Immature natural killer cell (primary cell): ENCODE measurements around the gene NSG1. TPM values are rescaled to one million over a fixed set of nuclear protein-coding genes. Genes with fewer than 3 reads are reported as not detected.
A peak's percentile ranks its signal among the peaks of the same experiment; 100 is the strongest.

ENCODE experiments used
- DNase-seq, 3 donors: peaks; one replicate each; pipeline ENCODE4 v3.0.0; 2022; ENCODE audit warnings: mixed read lengths in 1 of 3
- H3K27ac Mint-ChIP-seq, 6 donors: one replicate each; pipeline ENCODE4 v1.8.0; 2020; ENCODE audit warnings: mixed read lengths in 6 of 6, mild to moderate bottlenecking in 5 of 6, inconsistent platforms in 4 of 6, moderate library complexity in 3 of 6
- H3K27me3 Mint-ChIP-seq, 3 donors: one replicate each; pipeline ENCODE4 v1.8.0; 2020 to 2021; ENCODE audit warnings: low read depth in 3 of 3, mild to moderate bottlenecking in 3 of 3, mixed read lengths in 3 of 3, moderate library complexity in 3 of 3, inconsistent platforms in 1 of 3
- H3K36me3 Mint-ChIP-seq, 3 donors: one replicate each; pipeline ENCODE4 v1.8.0; 2020; ENCODE audit warnings: mixed read lengths in 3 of 3, inconsistent platforms in 2 of 3, mild to moderate bottlenecking in 2 of 3
- H3K4me1 Mint-ChIP-seq, 2 donors: one replicate each; pipeline ENCODE4 v1.8.0; 2020; ENCODE audit warnings: inconsistent platforms in 2 of 2, mild to moderate bottlenecking in 2 of 2, mixed read lengths in 2 of 2, moderate library complexity in 1 of 2
- H3K4me3 Mint-ChIP-seq, 5 donors: one replicate each; pipeline ENCODE4 v1.8.0; 2020; ENCODE audit warnings: mild to moderate bottlenecking in 5 of 5, mixed read lengths in 5 of 5, inconsistent platforms in 3 of 5, moderate library complexity in 3 of 5
- H3K9me3 Mint-ChIP-seq, 6 donors: one replicate each; pipeline ENCODE4 v1.8.0; 2020; ENCODE audit warnings: mild to moderate bottlenecking in 6 of 6, mixed read lengths in 6 of 6, inconsistent platforms in 4 of 6, moderate library complexity in 3 of 6
- polyA plus RNA-seq, 3 donors: library from polyadenylated mRNA; unstranded; fragments of 300-500 nt; fragmentation: Illumina TruSeq; gene quantifications; one replicate each; pipeline ENCODE4 v1.2.3, GENCODE V29; 2021

Gene NSG1
- polyA plus RNA-seq, 3 donors from 2014 or later, result 2.5 to 7.9 (median 4.5) TPM

DNA sequence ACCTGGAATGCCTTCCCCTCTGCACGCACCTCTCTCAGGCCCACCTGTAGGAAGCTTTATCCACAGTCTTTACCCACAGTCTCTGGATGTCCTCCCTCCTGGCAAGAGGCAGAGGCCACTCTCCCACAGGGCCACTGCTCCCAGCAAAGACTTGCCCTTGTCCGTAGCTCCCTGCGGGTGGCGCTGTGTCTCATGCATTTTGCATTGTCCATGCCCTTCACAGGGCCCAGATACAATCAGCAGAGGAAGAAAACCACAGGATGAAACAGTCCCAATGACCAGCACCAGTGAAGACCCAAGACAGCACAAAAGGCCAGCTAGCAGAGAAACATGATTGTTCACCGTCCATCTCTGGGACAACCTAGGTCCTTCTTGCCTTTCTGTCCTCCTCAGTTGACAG lies 2.1 kb upstream of the NSG1 start:
- peak overlapping the region in 4 of 5 donors; percentile 51 to 65 (median 58) for H3K4me3 Mint-ChIP-seq
- H3K27me3 Mint-ChIP-seq, result peaks cover 7 to 19% (median 12%) of the 10 kb centered on the region in 3 donors
- H3K9me3 Mint-ChIP-seq, result no peaks in the 10 kb centered on the region
- H3K27ac Mint-ChIP-seq, result no peak overlapping the region
- peaks cover 7 to 14% of the 10 kb centered on the region in 2 donors for H3K4me1 Mint-ChIP-seq
- no peaks in the 10 kb centered on the region for H3K36me3 Mint-ChIP-seq
- DNase-seq, result no peak

- Mint-ChIP-seq H3K9me3 (no peaks in the 10 kb centered on the region), H3K4me3 (peak overlapping the region in 4 of 5 donors; percentile 78 to 88 (median 82)), H3K36me3 (no peaks in the 10 kb centered on the region), H3K4me1 (peaks cover 7 to 14% of the 10 kb centered on the region in 2 donors), H3K27ac (no peak overlapping the region), H3K27me3 (peaks cover 7 to 18% (median 9%) of the 10 kb centered on the region in 3 donors)
- no peak for DNase-seq
Observed at GRCh38 chr4:4385729-4386295, 1.1 kb upstream of the NSG1 start.

DNA sequence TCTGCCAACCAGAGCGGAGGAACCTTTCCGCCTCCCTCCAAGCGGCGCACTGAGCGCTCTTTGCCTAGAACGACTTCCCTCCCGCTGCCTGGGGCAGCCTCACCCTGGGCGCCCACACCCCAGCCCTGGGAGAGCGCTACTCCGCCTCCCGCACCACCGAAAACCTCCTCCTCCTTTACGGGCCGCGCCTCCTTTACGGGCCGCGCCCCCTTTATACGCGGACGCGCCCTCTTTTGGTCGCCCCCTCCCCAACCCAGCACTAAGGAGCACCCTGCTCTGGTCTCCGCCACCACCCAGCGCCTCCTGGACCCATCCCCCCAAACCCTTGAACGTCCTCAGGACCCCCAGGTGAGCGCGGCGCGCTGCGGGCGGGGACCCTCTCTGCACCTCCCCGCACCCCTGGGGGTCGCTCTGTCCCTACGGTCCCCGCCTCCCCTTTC lies 586 bp upstream of the NSG1 start:
- Mint-ChIP-seq H3K9me3 (no peaks in the 10 kb centered on the region), H3K27me3 (peaks cover 7 to 19% (median 9%) of the 10 kb centered on the region in 3 donors), H3K4me3 (peak overlapping the region; percentile 35 to 88 (median 81)), H3K4me1 (peaks cover 7 to 14% of the 10 kb centered on the region in 2 donors), H3K27ac (no peak overlapping the region), H3K36me3 (no peaks in the 10 kb centered on the region)
- no peak for DNase-seq

- Mint-ChIP-seq H3K4me3 (peak overlapping the region; percentile 59 to 93 (median 75)), H3K9me3 (no peaks in the 10 kb centered on the region), H3K27ac (peak overlapping the region in 2 of 6 donors; percentile 23 to 83), H3K27me3 (peaks cover 7 to 14% (median 8%) of the 10 kb centered on the region in 3 donors), H3K4me1 (peaks cover 7 to 14% of the 10 kb centered on the region in 2 donors), H3K36me3 (peaks cover 0 to 6% (median 0%) of the 10 kb centered on the region in 3 donors)
- peak in 1 of 3 donors; percentile 16 for DNase-seq
Observed at GRCh38 chr4:4387531-4388310, 819 bp downstream of the NSG1 start.

DNA sequence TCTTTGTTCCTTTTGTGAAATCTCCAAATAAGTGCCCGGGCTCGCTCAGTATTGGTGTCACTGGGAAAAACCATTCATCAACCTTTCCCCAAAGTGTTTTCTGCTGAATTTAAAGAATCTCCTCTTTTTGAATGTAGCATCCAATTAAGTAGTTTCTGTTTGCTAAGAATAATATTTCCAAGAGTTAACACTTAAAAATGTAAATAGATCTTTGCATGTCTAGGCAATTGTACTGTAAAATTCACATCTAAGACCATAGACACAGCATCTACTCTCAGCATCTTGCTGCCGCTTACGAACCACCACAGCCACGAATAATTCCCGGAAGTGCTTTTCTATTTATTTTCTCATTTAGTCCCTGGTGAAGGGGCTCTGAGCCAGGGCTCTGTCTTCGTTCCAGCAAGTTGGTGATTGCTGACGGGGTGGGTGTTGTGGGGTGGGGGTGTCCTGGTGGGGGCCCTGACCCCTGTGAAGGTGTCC lies 1.4 kb downstream of the NSG1 start:
- DNase-seq, result no peak

GRCh38 chr4:4388836-4389575 lies 2.1 kb downstream of the NSG1 start:
- H3K36me3 Mint-ChIP-seq, result peaks cover 0 to 6% (median 3%) of the 10 kb centered on the region in 3 donors
- peaks cover 7 to 14% of the 10 kb centered on the region in 2 donors for H3K4me1 Mint-ChIP-seq
- peaks cover 6 to 17% (median 7%) of the 10 kb centered on the region in 3 donors for H3K27me3 Mint-ChIP-seq
- H3K9me3 Mint-ChIP-seq, result no peaks in the 10 kb centered on the region
- peak overlapping the region in 3 of 5 donors; percentile 49 to 93 (median 90) for H3K4me3 Mint-ChIP-seq
- no peak for DNase-seq
- no peak overlapping the region for H3K27ac Mint-ChIP-seq

More for the DNA sequence above, 1.4 kb downstream of the NSG1 start:
- Mint-ChIP-seq H3K36me3 (peaks cover 0 to 6% (median 0%) of the 10 kb centered on the region in 3 donors), H3K9me3 (no peaks in the 10 kb centered on the region), H3K4me1 (peaks cover 7 to 14% of the 10 kb centered on the region in 2 donors), H3K27me3 (peaks cover 7 to 14% (median 8%) of the 10 kb centered on the region in 3 donors), H3K27ac (peak overlapping the region in 2 of 6 donors; percentile 23 to 83), H3K4me3 (peak overlapping the region; percentile 59 to 93 (median 75))

- H3K36me3 Mint-ChIP-seq, result peaks cover 0 to 6% (median 6%) of the 10 kb centered on the region in 3 donors
- H3K27ac Mint-ChIP-seq, result no peak overlapping the region
- DNase-seq, result no peak
- H3K27me3 Mint-ChIP-seq, result peaks cover 2 to 17% (median 7%) of the 10 kb centered on the region in 3 donors
- H3K4me1 Mint-ChIP-seq, result peaks cover 7 to 10% of the 10 kb centered on the region in 2 donors
- H3K4me3 Mint-ChIP-seq, result no peak overlapping the region
- H3K9me3 Mint-ChIP-seq, result no peaks in the 10 kb centered on the region
Observed at GRCh38 chr4:4390046-4390445, 3.1 kb downstream of the NSG1 start.

- peaks cover 0 to 6% (median 6%) of the 10 kb centered on the region in 3 donors for H3K36me3 Mint-ChIP-seq
- no peaks in the 10 kb centered on the region for H3K9me3 Mint-ChIP-seq
- no peak overlapping the region for H3K27ac Mint-ChIP-seq
- peaks cover 7 to 10% of the 10 kb centered on the region in 2 donors for H3K4me1 Mint-ChIP-seq
- H3K4me3 Mint-ChIP-seq, result no peak overlapping the region
- DNase-seq, result no peak
- peaks cover 2 to 17% (median 8%) of the 10 kb centered on the region in 3 donors for H3K27me3 Mint-ChIP-seq
Observed at GRCh38 chr4:4390515-4391240, 3.8 kb downstream of the NSG1 start.

- Mint-ChIP-seq H3K9me3 (no peaks in the 10 kb centered on the region), H3K4me3 (no peak overlapping the region), H3K4me1 (peaks cover 7 to 14% of the 10 kb centered on the region in 2 donors), H3K27me3 (peaks cover 4 to 14% (median 8%) of the 10 kb centered on the region in 3 donors), H3K36me3 (peaks cover 0 to 6% (median 6%) of the 10 kb centered on the region in 3 donors), H3K27ac (no peak overlapping the region)
- DNase-seq, result no peak
Observed at GRCh38 chr4:4391866-4392265, 5.0 kb downstream of the NSG1 start.

- Mint-ChIP-seq H3K4me3 (no peak overlapping the region), H3K27ac (no peak overlapping the region), H3K36me3 (peaks cover 0 to 6% (median 6%) of the 10 kb centered on the region in 3 donors), H3K4me1 (peaks cover 7 to 14% of the 10 kb centered on the region in 2 donors), H3K9me3 (no peaks in the 10 kb centered on the region), H3K27me3 (peaks cover 4 to 14% (median 8%) of the 10 kb centered on the region in 3 donors)
- no peak for DNase-seq
Observed at GRCh38 chr4:4392501-4393183, 5.7 kb downstream of the NSG1 start.

- DNase-seq, result no peak
- Mint-ChIP-seq H3K27me3 (peaks cover 5 to 10% (median 9%) of the 10 kb centered on the region in 3 donors), H3K9me3 (no peaks in the 10 kb centered on the region)
Observed at GRCh38 chr4:4394644-4395043, 7.7 kb downstream of the NSG1 start.

GRCh38 chr4:4395371-4395770 lies 8.5 kb downstream of the NSG1 start:
- Mint-ChIP-seq H3K4me3 (no peak overlapping the region), H3K36me3 (peaks cover 0 to 6% (median 6%) of the 10 kb centered on the region in 3 donors), H3K27me3 (peaks cover 5 to 10% (median 9%) of the 10 kb centered on the region in 3 donors), H3K9me3 (no peaks in the 10 kb centered on the region), H3K4me1 (peaks cover 0 to 9% of the 10 kb centered on the region in 2 donors), H3K27ac (no peak overlapping the region)
- no peak for DNase-seq

More at GRCh38 chr4:4394644-4395043, 7.7 kb downstream of the NSG1 start:
- peaks cover 0 to 6% (median 6%) of the 10 kb centered on the region in 3 donors for H3K36me3 Mint-ChIP-seq
- no peak overlapping the region for H3K4me3 Mint-ChIP-seq
- H3K4me1 Mint-ChIP-seq, result peaks cover 0 to 9% of the 10 kb centered on the region in 2 donors
- H3K27ac Mint-ChIP-seq, result peak overlapping the region in 1 of 6 donors; percentile 19
